Right lobe of liver (tissue), 4 donors: Measurements from ENCODE around the gene CRK.

Source experiments
- POLR2A ChIP-seq: fragments of 450-650 bp; IDR thresholded peaks from one replicate; pipeline ENCODE4 v1.6.1; 2017; ENCODE audit warnings: antibody characterized with exemption, mild to moderate bottlenecking
- TF ChIP-seq, protein P1 (sequence below), 4 donors: fragments of 200-600 bp in 3 of 4; fragments of 450-650 bp in 1 of 4; IDR thresholded peaks; one replicate each; pipeline versions ENCODE4 v1.5.1 to v1.8.0; 2016 to 2022; ENCODE audit warnings: antibody characterized with exemption in 4 of 4, mild to moderate bottlenecking in 2 of 4
- donor health status: DM: no; HTN: no; CAD: no.
- donor health status: DM: no; HTN: no; CAD: no.
- donor health status: DM: no; HTN: yes; CAD: no.

GRCh38 chr17:1372618-1373017, 83.4 kb downstream of the CRK start:
- no peak for TF ChIP-seq POLR2A
- TF ChIP-seq, protein P1, sequence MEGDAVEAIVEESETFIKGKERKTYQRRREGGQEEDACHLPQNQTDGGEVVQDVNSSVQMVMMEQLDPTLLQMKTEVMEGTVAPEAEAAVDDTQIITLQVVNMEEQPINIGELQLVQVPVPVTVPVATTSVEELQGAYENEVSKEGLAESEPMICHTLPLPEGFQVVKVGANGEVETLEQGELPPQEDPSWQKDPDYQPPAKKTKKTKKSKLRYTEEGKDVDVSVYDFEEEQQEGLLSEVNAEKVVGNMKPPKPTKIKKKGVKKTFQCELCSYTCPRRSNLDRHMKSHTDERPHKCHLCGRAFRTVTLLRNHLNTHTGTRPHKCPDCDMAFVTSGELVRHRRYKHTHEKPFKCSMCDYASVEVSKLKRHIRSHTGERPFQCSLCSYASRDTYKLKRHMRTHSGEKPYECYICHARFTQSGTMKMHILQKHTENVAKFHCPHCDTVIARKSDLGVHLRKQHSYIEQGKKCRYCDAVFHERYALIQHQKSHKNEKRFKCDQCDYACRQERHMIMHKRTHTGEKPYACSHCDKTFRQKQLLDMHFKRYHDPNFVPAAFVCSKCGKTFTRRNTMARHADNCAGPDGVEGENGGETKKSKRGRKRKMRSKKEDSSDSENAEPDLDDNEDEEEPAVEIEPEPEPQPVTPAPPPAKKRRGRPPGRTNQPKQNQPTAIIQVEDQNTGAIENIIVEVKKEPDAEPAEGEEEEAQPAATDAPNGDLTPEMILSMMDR (IDR thresholded peaks at IDR 0.05) = no peak
